Activated CD8-positive, alpha-beta T cell treated with anti-CD3 and anti-CD28 coated beads for 36 hours (primary cell): Measurements from ENCODE around the gene SUCLG1. TPM values are rescaled to one million over a fixed set of nuclear protein-coding genes. Genes with fewer than 3 reads are reported as not detected.

Experiments used
- ATAC-seq: fragments of 200-7000 bp; cut with Tn5 transposase; one replicate; pipeline ENCODE4 v1.10.0; 2021; ENCODE audit warnings: mild to moderate bottlenecking, moderate library complexity
- CTCF ChIA-PET: fragments of 350-600 bp; sonication (Branson Sonifier 250); formaldehyde crosslinking; loops from one replicate; lab custom pipeline; 2021; ENCODE audit warnings: antibody characterized with exemption; lab: Charles Lee
- POLR2A ChIA-PET: fragments of 350-600 bp; sonication (Branson Sonifier 250); formaldehyde crosslinking; loops from one replicate; lab custom pipeline; 2021; ENCODE audit warnings: antibody characterized with exemption; lab: Charles Lee
- DNase-seq: peaks from one replicate; pipeline ENCODE4 v3.0.0-alpha.2; 2020
- H3K27ac Mint-ChIP-seq: one replicate; pipeline ENCODE4 v1.8.0; 2021; ENCODE audit warnings: mild to moderate bottlenecking, mixed read lengths
- H3K27me3 Mint-ChIP-seq: one replicate; pipeline ENCODE4 v1.8.0; 2021; ENCODE audit warnings: mixed read lengths
- H3K36me3 Mint-ChIP-seq: one replicate; pipeline ENCODE4 v1.8.0; 2021; ENCODE audit warnings: low read depth, mixed read lengths
- H3K4me1 Mint-ChIP-seq: one replicate; pipeline ENCODE4 v1.8.0; 2021; ENCODE audit warnings: low read depth, mixed read lengths
- H3K4me3 Mint-ChIP-seq: one replicate; pipeline ENCODE4 v1.8.0; 2021; ENCODE audit warnings: mild to moderate bottlenecking, moderate library complexity, mixed read lengths
- H3K9me3 Mint-ChIP-seq: one replicate; pipeline ENCODE4 v1.8.0; 2021; ENCODE audit warnings: mixed read lengths
- intact Hi-C: fragments of 100-400 bp; cut with micrococcal nuclease; formaldehyde crosslinking; loops from one replicate; pipeline ENCODE4 v1.10.0; 2022
- total RNA-seq, 2 experiments: library from RNA; stranded (reverse); gene quantifications; one replicate each; pipeline ENCODE4 v1.2.3, GENCODE V29; 2021
- TF ChIP-seq, protein P1 (sequence below): fragments of 200-600 bp; IDR thresholded peaks from one replicate; pipeline ENCODE4 v1.8.0; 2022; ENCODE audit warnings: antibody characterized with exemption, mild to moderate bottlenecking

Gene SUCLG1
- total RNA-seq, 2 experiments from 2014 or later: 69.0 to 69.1 TPM

DNA sequence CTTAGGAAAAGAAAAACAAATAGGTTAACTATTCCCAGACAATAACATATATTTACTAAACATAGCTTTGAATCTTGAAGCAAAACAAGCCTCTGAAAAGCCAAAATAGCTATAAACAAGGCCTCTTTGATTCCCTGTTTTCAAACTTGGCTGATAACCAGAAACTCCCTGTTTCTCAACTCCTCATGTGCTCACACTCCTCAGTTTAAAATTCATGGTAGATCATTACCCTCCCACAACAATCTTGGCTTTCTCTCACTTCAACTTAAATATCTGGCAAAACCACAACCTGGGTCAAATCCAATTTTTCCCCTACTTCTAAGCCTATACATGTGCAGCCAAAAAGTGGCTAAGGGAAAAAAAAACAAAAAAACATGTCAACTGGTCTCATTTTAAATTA is 15.6 kb downstream of the SUCLG1 start:
- Mint-ChIP-seq H3K4me3 (no peak overlapping the region), H3K4me1 (peaks cover 15% of the 10 kb centered on the region), H3K36me3 (peaks cover 50% of the 10 kb centered on the region), H3K9me3 (no peaks in the 10 kb centered on the region), H3K27me3 (no peaks in the 10 kb centered on the region), H3K27ac (peak overlapping the region; percentile 40)
- ChIA-PET CTCF (no interaction called here), POLR2A (no interaction called here)
- DNase-seq (no peak), ATAC-seq (no peak)
- TF ChIP-seq, protein P1, sequence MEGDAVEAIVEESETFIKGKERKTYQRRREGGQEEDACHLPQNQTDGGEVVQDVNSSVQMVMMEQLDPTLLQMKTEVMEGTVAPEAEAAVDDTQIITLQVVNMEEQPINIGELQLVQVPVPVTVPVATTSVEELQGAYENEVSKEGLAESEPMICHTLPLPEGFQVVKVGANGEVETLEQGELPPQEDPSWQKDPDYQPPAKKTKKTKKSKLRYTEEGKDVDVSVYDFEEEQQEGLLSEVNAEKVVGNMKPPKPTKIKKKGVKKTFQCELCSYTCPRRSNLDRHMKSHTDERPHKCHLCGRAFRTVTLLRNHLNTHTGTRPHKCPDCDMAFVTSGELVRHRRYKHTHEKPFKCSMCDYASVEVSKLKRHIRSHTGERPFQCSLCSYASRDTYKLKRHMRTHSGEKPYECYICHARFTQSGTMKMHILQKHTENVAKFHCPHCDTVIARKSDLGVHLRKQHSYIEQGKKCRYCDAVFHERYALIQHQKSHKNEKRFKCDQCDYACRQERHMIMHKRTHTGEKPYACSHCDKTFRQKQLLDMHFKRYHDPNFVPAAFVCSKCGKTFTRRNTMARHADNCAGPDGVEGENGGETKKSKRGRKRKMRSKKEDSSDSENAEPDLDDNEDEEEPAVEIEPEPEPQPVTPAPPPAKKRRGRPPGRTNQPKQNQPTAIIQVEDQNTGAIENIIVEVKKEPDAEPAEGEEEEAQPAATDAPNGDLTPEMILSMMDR: no peak
- intact Hi-C loops: no loop called here

- H3K27ac Mint-ChIP-seq: peak overlapping the region; percentile 14
- no peak overlapping the region for H3K4me3 Mint-ChIP-seq
- no peak for DNase-seq
- H3K27me3 Mint-ChIP-seq: no peaks in the 10 kb centered on the region
- H3K9me3 Mint-ChIP-seq: no peaks in the 10 kb centered on the region
- peaks cover 52% of the 10 kb centered on the region for H3K36me3 Mint-ChIP-seq
- CTCF ChIA-PET: no interaction called here
- intact Hi-C loops: no loop called here
- peak; percentile 13 for ATAC-seq
- TF ChIP-seq, protein P1: no peak
- POLR2A ChIA-PET: no interaction called here
- H3K4me1 Mint-ChIP-seq: peaks cover 15% of the 10 kb centered on the region
Observed at GRCh38 chr2:84442888-84443287, 16.2 kb downstream of the SUCLG1 start.

DNA sequence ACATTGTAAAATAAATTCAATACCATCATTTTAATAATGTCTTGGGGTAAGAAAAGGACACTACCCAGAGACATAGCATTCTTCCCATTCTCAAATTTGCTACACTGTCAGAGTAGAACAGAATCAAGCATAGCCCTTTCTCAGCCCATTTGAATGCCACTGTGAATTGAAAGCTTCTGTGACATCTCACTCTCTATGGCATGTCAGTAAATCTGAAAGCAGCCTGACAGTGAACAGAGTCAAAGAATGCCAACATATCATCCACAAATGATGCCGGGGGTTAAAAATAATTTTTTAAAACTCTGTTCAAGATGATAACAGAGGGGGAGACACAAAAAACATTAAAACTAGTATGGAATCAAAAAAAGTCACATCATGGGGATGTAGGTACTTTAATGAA is 17.6 kb downstream of the SUCLG1 start:
- CTCF ChIA-PET: no interaction called here

GRCh38 chr2:84441036-84441435 is 18.0 kb downstream of the SUCLG1 start:
- H3K4me3 Mint-ChIP-seq: no peak overlapping the region
- no peak for DNase-seq
- peaks cover 13% of the 10 kb centered on the region for H3K4me1 Mint-ChIP-seq
- TF ChIP-seq, protein P1: no peak
- H3K36me3 Mint-ChIP-seq: peaks cover 48% of the 10 kb centered on the region
- no peak for ATAC-seq
- no peak overlapping the region for H3K27ac Mint-ChIP-seq
- POLR2A ChIA-PET: interaction anchor here (1.3 kb wide), 1 partner anchor 18 kb away, joined by 5 read pairs; the partner anchor contains the start of gene SUCLG1
- H3K9me3 Mint-ChIP-seq: no peaks in the 10 kb centered on the region
- intact Hi-C loops: no loop called here
- CTCF ChIA-PET: no interaction called here
- H3K27me3 Mint-ChIP-seq: no peaks in the 10 kb centered on the region

More for the DNA sequence above, 17.6 kb downstream of the SUCLG1 start:
- H3K36me3 Mint-ChIP-seq: peaks cover 52% of the 10 kb centered on the region
- H3K4me1 Mint-ChIP-seq: peaks cover 13% of the 10 kb centered on the region
- POLR2A ChIA-PET: interaction anchor here (1.3 kb wide), 1 partner anchor 17 kb away, joined by 5 read pairs; the partner anchor contains the start of gene SUCLG1
- H3K4me3 Mint-ChIP-seq: no peak overlapping the region
- H3K9me3 Mint-ChIP-seq: no peaks in the 10 kb centered on the region
- no peak for DNase-seq
- intact Hi-C loops: no loop called here
- no peaks in the 10 kb centered on the region for H3K27me3 Mint-ChIP-seq
- ATAC-seq: no peak
- H3K27ac Mint-ChIP-seq: no peak overlapping the region
- TF ChIP-seq, protein P1: no peak

DNA sequence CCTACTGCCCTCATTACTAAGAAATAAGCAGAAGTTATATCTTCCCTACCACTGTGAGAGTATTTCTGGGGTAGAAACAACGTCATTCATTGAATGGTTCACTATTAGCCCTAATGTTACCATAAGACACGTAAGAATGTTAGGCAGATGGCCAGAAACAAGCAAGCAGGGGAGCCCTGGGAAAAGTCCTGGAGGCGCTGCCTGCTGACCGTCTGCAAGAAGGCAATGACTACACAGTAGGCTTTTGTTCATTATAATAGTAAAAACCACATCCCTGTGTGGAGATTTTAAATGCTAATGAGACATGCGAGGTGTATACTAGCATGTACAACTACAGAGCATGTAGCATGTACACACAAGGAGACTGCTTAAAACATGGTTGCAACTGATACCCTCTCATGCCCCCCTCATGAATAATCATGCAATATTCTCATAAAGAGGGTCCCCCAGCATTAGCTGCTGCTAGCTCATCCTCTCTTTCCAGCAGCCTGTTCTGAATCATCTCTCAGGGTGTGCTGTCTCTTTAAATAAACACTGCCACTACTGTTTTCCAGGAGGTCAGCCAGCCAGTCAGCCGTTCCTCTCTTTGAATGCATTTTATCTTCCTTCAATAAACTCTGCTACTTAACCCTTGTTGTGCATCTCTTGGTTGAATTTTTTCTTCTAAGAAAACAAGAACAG is 23.6 kb downstream of the SUCLG1 start:
- peaks cover 40% of the 10 kb centered on the region for H3K36me3 Mint-ChIP-seq

More for the DNA sequence above, 23.6 kb downstream of the SUCLG1 start:
- Mint-ChIP-seq H3K9me3 (no peaks in the 10 kb centered on the region), H3K27me3 (no peaks in the 10 kb centered on the region), H3K4me3 (no peak overlapping the region), H3K4me1 (no peaks in the 10 kb centered on the region), H3K27ac (peak overlapping the region; percentile 2)
- ChIA-PET POLR2A (no interaction called here), CTCF (no interaction called here)
- no peak for ATAC-seq
- TF ChIP-seq, protein P1: no peak
- intact Hi-C loops: no loop called here
- no peak for DNase-seq
